GM18526 (cell line): ENCODE data around the gene GABRR3.

ENCODE experiments used
- POLR2A ChIP-seq: IDR thresholded peaks from 3 replicates; pipeline ENCODE4 v1.6.1; 2011; ENCODE audit not compliant: insufficient read length; ENCODE audit errors: extremely low read depth

Gene GABRR3

GRCh38 chr3:97979610-97980009 lies 55.5 kb downstream of the GABRR3 start:
- TF ChIP-seq POLR2A = no peak

- no peak for TF ChIP-seq POLR2A
Measured at GRCh38 chr3:97975466-97975865, 59.6 kb downstream of the GABRR3 start.

- no peak for TF ChIP-seq POLR2A
Measured at GRCh38 chr3:97974996-97975395, 60.1 kb downstream of the GABRR3 start.

GRCh38 chr3:97972976-97973375 lies 62.1 kb downstream of the GABRR3 start:
- TF ChIP-seq POLR2A = no peak

GRCh38 chr3:97971679-97972567 lies 63.2 kb downstream of the GABRR3 start, which contains the start of gene RIOX2:
RIOX2 (minus strand) TSS chr3:97972431; CDS start chr3:97967593, 4,838 bp downstream.
- peak; percentile 82 for TF ChIP-seq POLR2A

GRCh38 chr3:97970956-97971620 lies 64.0 kb downstream of the GABRR3 start:
- TF ChIP-seq POLR2A = no peak

GRCh38 chr3:97970156-97970555 lies 65.0 kb downstream of the GABRR3 start:
- TF ChIP-seq POLR2A = no peak

- no peak for TF ChIP-seq POLR2A
Measured at GRCh38 chr3:97969541-97969940, 65.6 kb downstream of the GABRR3 start.

GRCh38 chr3:97968376-97968775 lies 66.7 kb downstream of the GABRR3 start:
- TF ChIP-seq POLR2A = no peak

GRCh38 chr3:97967966-97968365 lies 67.1 kb downstream of the GABRR3 start:
- TF ChIP-seq POLR2A = no peak

- TF ChIP-seq POLR2A = no peak
Measured at GRCh38 chr3:97960993-97961766, 73.9 kb downstream of the GABRR3 start.

- TF ChIP-seq POLR2A = no peak
Measured at GRCh38 chr3:97960551-97960950, 74.6 kb downstream of the GABRR3 start.

- no peak for TF ChIP-seq POLR2A
Measured at GRCh38 chr3:97959872-97960271, 75.2 kb downstream of the GABRR3 start.

- no peak for TF ChIP-seq POLR2A
Measured at GRCh38 chr3:97958796-97959195, 76.3 kb downstream of the GABRR3 start.

- TF ChIP-seq POLR2A = no peak
Measured at GRCh38 chr3:97958396-97958795, 76.7 kb downstream of the GABRR3 start.
